ENCODE results near the gene PCDHA10.
"Not testable (repeated sequence)": the region's sequence is repeated elsewhere in the genome, so short reads cannot be mapped to it uniquely, and the experiment has no call there.

Gene PCDHA10

GRCh38 chr5:140855772-140856674, at the start of gene PCDHA10:
PCDHA10 (plus strand) TSS chr5:140855897; CDS start chr5:140856049, 152 bp downstream.
- DNase-seq (ENCODE audit: low read depth), result no peak

DNA sequence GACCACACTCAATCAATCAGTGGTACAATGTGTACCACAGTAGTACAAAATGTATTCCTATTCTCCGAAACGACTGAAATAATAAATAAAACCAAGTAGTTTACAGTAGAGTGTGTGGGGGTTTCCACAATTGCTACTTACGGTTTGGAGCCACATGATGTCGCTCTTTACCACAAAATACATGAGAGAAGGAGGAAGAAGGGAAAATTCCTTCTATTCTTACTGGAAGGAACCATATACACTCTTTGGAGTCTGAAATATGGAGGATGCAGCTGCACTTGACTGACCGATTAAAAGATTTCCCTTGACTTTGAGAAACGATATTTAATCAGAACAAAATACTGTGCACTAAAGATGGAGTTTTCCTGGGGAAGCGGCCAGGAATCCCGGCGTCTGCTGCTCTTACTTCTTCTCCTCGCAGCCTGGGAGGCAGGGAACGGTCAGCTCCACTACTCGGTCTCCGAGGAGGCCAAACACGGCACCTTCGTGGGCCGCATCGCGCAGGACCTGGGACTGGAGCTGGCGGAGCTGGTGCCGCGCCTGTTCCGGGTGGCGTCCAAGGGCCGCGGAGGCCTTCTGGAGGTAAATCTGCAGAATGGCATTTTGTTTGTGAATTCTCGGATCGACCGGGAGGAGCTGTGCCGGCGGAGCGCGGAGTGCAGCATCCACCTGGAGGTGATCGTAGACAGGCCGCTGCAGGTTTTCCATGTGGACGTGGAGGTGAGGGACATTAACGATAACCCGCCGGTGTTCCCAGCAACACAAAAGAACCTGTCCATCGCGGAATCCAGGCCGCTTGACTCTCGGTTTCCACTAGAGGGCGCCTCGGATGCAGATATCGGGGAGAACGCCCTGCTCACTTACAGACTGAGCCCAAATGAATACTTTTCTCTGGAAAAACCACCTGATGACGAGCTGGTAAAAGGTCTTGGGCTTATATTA, 48.6 kb upstream of the PCDHA10 start, which contains the start of gene PCDHA4:
Gene PCDHA4 (plus strand): TSS at position 235 of the 942 bp plus-strand sequence.
- no peak for DNase-seq (ENCODE audit: low read depth)

- not testable (repeated sequence) for DNase-seq (ENCODE audit: low read depth)
Observed at GRCh38 chr5:140808241-140808888, 47.3 kb upstream of the PCDHA10 start.

- no peak for DNase-seq (ENCODE audit: low read depth)
Observed at GRCh38 chr5:140808889-140809291, 46.8 kb upstream of the PCDHA10 start.

DNA sequence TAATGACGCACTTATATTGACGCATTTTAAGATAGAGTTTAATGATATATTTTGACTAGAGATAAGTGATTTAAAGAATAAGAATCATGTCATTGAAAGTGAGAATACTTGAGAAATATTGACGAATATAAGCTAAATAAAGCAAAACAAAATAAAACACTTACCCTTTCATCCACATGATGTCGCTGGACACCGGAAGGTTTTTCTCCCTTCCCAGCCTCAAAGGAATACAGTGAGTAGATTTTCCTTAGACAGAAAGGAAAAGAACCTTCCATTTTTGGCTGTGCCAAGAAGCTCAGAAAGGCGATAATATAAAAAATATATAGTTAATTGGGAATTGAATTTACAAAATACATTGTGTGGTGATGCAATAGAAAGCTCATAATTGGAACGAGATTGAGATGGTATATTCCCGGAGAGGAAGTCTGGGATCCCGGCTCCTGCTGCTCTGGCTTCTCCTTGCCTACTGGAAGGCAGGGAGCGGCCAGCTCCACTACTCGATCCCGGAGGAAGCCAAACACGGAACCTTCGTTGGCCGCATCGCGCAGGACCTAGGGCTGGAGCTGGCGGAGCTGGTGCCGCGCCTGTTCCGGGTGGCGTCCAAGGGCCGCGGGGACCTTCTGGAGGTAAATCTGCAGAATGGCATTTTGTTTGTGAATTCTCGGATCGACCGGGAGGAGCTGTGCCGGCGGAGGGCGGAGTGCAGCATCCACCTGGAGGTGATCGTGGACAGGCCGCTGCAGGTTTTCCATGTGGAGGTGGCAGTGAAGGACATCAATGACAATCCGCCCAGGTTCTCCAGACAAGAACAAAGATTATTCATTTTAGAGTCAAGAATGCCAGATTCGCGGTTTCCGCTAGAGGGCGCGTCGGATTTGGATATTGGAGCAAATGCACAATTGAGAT, 34.1 kb upstream of the PCDHA10 start, which contains the start of gene PCDHA5:
Gene PCDHA5 (plus strand): TSS at position 239 of the 906 bp plus-strand sequence.
- DNase-seq (ENCODE audit: low read depth), result no peak

GRCh38 chr5:140822281-140822629, 33.4 kb upstream of the PCDHA10 start:
- no peak for DNase-seq (ENCODE audit: low read depth)

- not testable (repeated sequence) for DNase-seq (ENCODE audit: low read depth)
Observed at GRCh38 chr5:140822969-140823368, 32.7 kb upstream of the PCDHA10 start.

DNA sequence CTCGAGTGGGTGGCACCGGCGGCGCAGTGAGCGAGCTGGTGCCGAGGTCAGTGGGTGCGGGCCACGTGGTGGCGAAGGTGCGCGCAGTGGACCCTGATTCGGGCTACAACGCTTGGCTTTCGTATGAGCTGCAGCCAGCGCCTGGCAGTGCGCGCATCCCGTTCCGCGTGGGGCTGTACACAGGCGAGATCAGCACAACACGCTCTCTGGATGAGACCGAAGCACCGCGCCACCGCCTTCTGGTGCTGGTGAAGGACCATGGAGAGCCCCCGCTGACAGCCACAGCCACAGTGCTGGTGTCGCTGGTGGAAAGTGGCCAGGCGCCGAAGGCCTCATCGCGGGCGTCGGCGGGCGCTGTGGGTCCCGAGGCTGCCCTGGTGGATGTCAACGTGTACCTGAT, 32.2 kb upstream of the PCDHA10 start:
- DNase-seq (ENCODE audit: low read depth), result no peak

DNA sequence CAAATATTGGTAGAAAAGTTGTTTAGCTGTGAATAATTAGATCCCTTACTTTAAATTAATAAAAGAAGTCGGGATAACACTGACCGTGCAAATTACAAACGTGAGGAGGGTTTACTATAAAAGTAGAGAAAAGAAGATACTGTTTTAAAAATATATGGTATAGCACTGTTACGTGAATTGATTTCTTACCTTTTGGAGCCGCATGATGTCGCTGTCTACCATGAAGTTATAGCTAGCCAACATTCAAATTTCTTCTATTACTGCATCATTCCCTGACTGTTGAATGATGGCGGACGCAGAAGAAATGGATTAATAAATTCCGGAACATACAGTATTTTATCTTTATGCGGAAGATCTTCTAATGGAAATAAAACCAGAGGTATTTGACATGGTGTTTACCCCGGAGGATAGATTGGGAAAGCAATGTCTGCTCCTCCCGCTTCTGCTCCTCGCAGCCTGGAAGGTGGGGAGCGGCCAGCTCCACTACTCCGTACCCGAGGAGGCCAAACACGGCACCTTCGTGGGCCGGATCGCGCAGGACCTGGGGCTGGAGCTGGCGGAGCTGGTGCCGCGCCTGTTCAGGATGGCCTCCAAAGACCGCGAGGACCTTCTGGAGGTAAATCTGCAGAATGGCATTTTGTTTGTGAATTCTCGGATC, 27.9 kb upstream of the PCDHA10 start, which contains the start of gene PCDHA6:
Gene PCDHA6 (plus strand): TSS at position 257 of the 658 bp plus-strand sequence. CDS start 132 bp downstream, at position 389.
- DNase-seq (ENCODE audit: low read depth), result no peak

DNA sequence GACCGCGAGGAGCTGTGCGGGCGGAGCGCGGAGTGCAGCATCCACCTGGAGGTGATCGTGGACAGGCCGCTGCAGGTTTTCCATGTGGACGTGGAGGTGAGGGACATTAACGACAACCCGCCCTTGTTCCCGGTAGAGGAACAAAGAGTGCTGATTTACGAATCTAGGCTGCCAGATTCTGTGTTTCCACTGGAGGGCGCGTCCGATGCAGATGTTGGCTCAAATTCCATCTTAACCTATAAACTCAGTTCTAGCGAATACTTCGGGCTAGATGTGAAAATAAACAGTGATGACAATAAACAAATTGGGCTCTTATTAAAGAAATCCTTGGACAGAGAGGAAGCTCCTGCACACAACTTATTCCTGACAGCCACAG, 27.3 kb upstream of the PCDHA10 start:
- DNase-seq (ENCODE audit: low read depth), result no peak

DNA sequence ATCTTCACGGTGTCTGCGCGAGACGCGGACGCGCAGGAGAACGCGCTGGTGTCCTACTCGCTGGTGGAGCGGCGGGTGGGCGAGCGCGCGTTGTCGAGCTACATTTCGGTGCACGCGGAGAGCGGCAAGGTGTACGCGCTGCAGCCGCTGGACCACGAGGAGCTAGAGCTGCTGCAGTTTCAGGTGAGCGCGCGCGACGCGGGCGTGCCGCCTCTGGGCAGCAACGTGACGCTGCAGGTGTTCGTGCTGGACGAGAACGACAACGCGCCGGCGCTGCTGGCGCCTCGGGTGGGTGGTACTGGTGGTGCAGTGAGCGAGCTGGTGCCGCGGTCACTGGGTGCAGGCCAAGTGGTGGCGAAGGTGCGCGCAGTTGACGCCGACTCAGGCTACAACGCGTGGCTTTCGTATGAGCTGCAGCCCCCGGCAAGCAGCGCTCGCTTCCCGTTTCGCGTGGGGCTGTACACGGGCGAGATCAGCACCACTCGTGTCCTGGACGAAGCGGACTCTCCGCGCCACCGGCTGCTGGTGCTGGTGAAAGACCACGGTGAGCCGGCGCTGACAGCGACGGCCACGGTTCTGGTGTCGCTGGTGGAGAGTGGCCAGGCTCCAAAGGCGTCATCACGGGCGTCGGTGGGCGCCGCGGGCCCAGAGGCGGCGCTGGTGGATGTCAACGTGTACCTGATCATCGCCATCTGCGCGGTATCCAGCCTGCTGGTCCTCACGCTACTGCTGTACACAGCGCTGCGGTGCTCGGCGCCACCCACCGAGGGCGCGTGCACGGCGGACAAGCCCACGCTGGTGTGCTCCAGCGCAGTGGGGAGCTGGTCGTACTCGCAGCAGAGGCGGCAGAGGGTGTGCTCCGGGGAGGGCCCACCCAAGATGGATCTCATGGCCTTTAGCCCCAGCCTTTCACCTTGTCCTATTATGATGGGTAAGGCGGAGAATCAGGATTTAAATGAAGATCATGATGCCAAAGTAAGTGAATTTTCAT, 25.9 kb upstream of the PCDHA10 start:
- DNase-seq (ENCODE audit: low read depth), result not testable (repeated sequence)

DNA sequence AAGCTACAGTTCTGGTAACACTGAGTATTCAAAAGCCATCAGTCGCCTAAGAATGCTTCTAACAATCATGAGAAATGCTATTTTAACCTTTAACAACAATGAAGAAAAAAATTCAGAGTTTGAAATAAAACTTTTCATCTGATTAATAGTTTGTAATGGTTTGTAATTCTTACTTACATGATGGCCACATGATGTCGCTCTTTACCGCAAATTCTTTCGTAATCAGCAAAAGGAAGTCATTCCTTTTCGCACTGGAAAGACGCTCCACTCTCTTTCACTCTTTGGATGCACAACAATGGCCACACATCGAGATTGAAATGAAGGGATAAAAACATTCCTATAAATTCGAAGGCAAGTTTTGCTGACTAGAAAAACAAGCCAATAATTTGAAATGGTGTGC, 21.7 kb upstream of the PCDHA10 start, which contains the start of gene PCDHA7:
Gene PCDHA7 (plus strand): TSS at position 277 of the 400 bp plus-strand sequence. CDS start 115 bp downstream, at position 392.
- DNase-seq (ENCODE audit: low read depth), result no peak

- DNase-seq (ENCODE audit: low read depth), result not testable (repeated sequence)
Observed at GRCh38 chr5:140834439-140835008, 21.2 kb upstream of the PCDHA10 start.

GRCh38 chr5:140835622-140836510, 19.8 kb upstream of the PCDHA10 start:
- DNase-seq (ENCODE audit: low read depth), result no peak

- no peak for DNase-seq (ENCODE audit: low read depth)
Observed at GRCh38 chr5:140840978-140841962, 14.4 kb upstream of the PCDHA10 start, which contains the start of gene PCDHA8. PCDHA8 (plus strand) TSS chr5:140841187; CDS start chr5:140841322, 135 bp downstream.

All from GM04503 (cell line).